IPS DF 4.7 (cell line): ENCODE data around the gene MBD3L2B.
"Not testable (repeated sequence)": the region's sequence is repeated elsewhere in the genome, so short reads cannot be mapped to it uniquely, and the experiment has no call there.

Experiments
- DNase-seq: peaks from one replicate; pipeline ENCODE4 v3.0.0-alpha.2; 2013; ENCODE audit warnings: low spot score; ENCODE audit errors: extremely low read depth

The MBD3L2B gene

DNA sequence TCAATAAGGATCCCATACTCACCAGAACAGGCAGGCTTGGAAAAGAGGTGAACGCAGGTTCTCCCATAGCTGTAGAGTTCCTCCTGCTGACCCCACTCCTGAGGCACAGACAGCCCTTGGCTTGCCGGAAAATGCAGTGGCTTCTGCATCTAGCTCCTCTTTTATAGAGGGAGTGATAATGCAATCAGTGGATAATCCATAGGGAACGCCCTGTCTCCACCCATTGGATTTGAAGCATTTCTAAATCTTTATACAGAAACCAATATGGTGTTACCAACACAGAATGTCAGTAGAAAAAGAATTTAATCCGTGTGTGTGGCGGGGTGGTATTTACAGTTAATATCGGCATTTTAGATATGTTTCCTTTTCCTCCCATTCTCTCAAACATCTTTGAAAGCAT lies at the start of gene MBD3L2B:
MBD3L2B (minus strand) TSS at position 101 of the 400 bp plus-strand sequence; CDS start at position 67, 34 bp downstream.
- DNase-seq, result not testable (repeated sequence)

DNA sequence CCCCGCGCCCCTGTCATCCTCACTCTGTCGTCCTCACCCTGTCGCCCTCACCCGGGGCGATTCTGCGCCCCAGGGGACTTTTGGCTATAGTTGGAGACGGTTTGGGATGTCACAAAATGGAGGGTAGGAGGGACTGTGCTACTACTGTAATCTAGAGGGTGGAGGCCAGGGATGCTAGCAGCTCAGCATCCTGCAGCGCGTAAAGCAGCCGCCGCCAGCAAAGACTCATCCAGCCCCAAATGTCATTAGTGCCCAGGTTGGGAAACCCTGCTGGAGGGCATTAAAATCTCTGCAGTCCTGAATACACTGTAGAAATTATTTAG lies 48.6 kb upstream of the MBD3L2B start:
- DNase-seq, result no peak

DNA sequence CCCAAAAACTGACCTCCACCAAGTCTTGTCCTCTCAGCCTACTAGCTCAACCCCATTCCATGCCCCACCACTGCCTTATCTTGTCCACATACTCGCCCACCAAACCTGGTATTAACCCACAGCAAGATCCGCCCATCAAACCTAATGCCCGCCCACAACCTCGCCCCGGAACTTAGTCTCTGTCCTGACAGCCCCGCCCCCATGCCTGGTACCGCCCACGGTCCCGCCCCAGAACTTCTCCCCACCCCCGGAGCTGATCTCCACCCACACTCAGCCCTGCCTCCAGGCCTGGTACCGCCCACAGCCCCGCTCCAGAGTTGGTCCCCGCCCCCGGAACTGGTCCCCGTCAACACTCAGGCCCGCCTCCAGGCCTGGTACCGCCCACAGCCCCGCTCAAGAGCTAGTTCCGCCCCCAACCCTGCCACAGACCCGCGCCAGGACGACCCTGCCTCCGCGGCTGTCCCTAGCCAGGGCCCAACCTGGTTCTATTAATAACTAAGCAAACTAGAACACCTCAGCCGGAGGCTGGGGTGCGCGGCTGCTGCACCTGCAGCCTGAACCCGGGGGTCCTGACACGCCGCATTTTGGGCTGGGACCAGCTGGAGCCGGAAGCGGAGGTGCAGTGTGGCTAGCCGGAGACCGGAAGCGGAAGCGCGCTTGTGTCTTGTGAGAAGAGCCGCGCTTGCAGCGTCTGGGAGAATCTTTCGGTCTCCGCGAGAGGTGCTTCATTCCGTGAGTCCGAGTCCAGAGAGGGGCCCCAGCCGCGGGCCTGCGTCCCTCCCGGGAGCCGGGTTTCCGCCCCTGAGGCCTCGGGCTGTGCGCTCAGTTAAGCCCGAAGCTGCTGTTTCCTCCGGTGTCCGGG lies 48.0 kb upstream of the MBD3L2B start, which contains the start of gene ZNF557:
ZNF557 (plus strand) TSS at position 662 of the 862 bp plus-strand sequence. CDS start 5,372 bp downstream, outside the sequence.
- peak; percentile 46 for DNase-seq

DNA sequence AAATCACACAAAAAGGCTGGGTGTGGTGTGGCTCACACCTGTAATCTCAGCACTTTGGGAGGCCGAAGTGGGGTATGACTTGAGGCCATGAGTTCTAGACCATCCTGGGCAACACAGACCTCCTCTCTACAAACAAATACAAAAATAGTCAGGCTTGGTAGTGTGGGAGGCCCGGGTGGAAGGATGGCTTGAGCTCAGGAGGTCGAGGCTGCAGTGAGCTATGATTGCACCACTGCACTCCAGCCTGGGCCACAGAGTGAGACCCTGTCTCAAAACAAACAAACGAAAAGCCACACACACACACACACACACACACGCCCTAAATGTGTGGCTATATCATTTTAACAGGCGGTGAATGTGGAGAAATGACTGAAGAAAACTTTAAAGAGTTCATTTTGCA lies 47.4 kb upstream of the MBD3L2B start:
- DNase-seq, result no peak

DNA sequence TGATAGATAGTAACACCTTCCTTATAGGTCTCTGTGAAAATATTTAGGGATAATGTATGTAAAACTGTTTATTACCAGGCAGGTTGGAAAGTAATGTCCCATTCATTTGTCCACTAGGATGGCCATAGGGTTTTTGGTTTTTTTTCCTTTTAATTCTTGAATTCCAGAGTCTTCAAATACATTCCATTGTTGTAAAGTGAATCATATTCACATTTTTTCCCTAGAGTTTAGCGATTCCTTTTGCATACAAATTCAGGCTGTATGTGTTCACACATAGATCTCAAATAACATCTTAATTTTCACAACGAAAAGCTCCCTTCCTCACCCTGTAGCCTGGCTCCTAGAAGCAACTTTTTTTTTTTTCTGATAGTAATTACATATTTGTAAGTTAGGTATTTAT lies 46.5 kb upstream of the MBD3L2B start:
- DNase-seq, result no peak

DNA sequence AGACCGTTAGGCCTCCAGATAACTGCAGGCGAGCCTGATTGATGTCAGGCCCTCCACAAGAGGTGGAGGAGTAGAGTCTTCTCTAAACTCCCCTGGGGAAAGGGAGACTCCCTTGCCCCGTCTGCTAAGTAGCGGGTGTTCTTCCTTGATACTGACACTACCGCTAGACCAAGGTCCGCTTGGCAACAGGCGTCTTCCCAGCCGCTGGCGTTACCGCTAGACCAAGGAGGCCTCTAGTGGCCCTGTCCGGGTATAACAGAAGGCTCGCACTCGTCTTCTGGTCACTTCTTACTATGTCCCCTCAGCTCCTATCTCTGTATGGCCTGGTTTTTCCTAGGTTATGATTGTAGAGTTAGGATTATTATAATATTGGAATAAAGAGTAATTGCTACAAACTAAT lies 45.9 kb upstream of the MBD3L2B start:
- DNase-seq, result peak; percentile 25

DNA sequence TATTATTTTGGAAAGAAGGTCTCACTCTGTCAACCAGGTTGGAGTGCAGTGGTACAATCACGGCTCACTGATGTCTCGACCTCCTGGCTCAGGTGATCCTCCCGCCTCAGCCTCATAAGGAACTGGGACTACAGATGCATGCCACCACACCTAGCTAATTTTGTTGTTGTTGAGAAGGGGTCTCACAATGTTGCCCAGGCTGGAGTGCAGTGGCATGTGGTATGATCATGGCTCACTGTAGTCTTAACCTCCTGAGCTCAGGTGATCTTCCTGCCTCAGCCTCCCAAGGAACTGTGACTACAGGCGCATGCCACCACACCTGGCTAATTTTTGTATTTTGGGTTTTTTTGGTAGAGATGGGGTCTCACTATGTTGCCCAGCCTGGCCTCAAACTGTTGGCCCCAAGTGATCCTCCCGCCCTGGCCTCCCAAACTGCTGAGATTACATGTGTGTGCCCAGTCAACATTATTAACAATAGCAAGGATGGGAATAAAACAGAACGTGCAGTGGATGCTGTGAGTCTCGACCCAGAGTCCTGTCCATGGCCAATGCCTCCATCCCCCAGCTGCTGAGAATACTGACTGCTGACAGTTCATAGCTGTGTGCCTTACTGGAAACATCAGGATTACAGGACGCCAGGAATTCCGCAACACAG lies 42.7 kb upstream of the MBD3L2B start:
- no peak for DNase-seq

DNA sequence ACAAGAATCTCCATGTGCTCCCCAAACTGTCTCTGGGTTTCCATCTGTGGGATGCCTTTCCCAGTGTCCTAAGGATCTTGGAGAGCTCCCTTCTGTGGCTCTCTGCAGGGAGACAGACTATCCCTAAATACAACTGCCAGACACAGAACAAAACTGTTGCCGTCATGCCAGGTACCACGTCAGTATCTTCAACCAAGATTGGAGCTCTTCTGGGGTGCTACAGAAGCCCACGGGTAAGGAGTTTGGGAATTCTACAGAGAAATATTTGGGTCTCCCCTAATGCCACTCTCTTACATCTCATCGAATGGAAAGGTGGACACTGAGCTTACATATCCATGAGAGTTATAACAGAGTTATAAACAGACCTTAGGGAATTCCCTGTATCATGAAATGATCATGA lies 42.1 kb upstream of the MBD3L2B start:
- no peak for DNase-seq

DNA sequence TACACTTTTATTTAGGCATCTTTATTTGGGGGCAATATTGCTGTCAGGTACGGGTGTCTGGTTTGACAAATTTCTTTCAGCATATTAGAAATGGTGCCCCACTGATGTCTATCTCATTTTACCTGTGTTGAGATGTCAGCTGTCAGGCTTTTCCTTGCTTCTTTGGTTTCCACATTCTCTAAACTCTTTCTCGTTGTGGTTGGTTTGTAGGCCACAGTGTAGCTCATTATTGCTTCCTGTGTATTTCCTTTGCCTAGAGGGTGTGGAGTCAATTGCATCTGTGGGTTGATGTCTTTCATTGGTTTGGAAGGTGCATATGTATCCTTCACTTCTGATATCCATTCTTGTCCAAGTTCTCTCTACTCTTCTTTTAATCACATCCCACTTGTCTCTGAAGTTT lies 38.7 kb upstream of the MBD3L2B start:
- not testable (repeated sequence) for DNase-seq

DNA sequence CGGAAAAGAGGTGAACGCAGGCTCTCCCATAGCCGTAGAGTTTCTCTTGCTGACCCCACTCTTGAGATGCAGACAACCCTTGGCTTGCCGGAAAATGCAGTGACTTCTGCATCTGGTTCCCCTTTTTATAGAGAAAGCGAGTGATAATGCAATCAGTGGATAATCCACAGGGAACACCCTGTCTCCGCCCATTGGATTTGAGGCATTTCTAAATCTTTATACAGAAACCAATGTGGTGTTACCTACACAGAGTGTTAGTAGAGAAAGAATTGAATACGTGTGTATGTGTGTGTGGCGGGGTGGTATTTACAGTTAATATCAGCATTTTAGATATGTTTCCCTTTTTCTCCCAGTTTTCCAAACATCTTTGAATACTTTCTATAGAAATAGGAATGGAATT lies 37.3 kb upstream of the MBD3L2B start, which contains the start of gene MBD3L3:
MBD3L3 (minus strand) TSS at position 101 of the 400 bp plus-strand sequence; CDS start at position 30, 71 bp downstream.
- not testable (repeated sequence) for DNase-seq

DNA sequence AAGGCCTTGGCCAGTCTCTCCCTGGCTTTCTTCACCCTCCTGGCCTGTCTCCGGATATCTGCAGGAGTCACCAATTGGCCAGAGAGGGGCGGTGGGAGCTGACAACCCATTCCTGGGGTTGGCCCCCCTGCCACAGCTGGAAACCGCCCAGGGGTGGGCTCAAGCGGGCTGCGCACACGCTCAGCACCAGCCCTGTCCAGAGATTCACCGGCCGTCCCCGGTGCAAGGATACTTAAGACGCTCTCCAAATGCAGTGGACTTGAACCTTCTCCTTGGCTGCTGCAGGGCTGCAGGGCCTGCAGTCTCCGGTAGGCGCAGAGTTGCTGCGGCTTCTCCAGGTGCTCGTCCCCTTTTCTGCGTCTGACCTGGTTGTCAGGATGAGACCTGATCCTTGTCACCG lies 35.1 kb upstream of the MBD3L2B start:
- not testable (repeated sequence) for DNase-seq

DNA sequence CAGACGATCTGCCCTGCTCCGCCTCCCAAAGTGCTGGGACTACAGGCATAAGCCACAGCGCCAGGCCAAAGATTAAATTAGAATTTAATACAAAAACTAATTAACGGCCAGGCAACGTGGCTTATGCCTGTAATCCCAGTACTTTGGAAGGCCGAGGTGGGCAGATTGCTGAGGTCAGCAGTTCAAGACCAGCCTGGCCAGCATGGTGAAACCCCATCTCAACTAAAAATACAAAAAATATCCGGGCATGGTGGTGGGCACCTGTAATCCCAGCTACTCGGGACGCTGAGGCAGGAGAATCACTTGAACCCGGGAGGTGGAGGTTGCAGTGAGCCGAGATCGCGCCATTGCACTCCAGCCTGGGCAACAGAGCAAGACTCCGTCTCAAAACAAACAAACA lies 34.4 kb upstream of the MBD3L2B start:
- not testable (repeated sequence) for DNase-seq

DNA sequence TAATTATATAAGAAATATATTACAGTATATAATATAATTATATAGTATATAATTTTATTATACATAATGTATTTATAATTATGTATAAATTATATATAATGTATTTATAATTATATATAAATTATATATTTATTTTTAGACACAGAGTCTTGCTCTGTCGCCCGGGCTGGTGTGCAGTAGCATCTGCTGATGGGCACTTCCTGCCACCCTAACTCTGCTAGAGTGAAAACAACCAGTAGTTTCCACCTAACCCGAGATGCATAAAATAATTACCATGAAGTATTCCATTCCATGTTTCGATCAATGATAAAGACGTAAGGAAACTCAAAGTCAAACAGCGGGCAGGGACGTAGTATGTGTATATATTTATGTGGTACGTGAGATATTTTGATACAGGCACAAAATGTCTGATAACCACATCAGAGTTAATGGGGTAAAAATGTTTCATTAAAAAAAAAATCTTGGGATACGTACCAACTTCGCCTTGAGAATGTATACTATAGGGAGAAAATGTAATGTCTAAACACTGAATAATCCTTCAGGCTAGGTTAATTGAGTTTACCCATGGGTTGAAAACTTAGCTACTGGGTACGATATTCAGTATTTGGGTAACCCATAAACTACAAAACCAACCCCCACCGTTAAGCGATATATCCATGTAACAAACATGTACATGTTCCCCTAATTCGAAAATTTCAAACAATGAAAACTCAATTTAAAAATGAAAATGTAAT lies 33.6 kb upstream of the MBD3L2B start:
- DNase-seq, result not testable (repeated sequence)

DNA sequence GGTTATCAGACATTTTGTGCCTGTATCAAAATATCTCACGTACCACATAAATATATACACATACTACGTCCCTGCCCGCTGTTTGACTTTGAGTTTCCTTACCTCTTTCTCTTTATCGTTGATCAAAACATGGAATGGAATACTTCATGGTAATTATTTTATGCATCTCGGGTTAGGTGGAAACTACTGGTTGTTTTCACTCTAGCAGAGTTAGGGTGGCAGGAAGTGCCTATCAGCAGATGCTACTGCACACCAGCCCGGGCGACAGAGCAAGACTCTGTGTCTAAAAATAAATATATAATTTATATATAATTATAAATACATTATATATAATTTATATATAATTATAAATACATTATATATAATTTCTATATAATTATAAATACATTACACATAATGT lies 31.7 kb upstream of the MBD3L2B start:
- not testable (repeated sequence) for DNase-seq

DNA sequence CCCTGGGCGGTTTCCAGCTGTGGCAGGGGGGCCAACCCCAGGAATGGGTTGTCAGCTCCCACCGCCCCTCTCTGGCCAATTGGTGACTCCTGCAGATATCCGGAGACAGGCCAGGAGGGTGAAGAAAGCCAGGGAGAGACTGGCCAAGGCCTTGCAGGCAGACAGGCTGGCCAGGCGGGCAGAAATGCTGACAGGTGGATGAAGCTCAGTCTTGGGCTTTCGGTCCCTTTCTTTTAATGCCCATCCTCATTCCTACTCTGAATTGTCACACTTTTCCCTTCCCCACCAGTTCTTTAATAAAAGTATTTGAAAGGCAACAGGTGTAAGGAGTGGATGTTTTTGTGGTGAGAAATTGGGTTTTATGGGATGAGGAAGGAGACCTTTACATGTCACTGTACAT lies 30.2 kb upstream of the MBD3L2B start:
- not testable (repeated sequence) for DNase-seq

DNA sequence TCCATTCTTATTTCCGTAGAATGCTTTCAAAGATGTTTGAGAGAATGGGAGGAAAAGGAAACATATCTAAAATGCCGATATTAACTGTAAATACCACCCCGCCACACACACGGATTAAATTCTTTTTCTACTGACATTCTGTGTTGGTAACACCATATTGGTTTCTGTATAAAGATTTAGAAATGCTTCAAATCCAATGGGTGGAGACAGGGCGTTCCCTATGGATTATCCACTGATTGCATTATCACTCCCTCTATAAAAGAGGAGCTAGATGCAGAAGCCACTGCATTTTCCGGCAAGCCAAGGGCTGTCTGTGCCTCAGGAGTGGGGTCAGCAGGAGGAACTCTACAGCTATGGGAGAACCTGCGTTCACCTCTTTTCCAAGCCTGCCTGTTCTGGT lies 27.8 kb upstream of the MBD3L2B start, which contains the start of gene MBD3L2:
MBD3L2 (plus strand) TSS at position 301 of the 400 bp plus-strand sequence; CDS start at position 354, 53 bp downstream.
- DNase-seq, result not testable (repeated sequence)

DNA sequence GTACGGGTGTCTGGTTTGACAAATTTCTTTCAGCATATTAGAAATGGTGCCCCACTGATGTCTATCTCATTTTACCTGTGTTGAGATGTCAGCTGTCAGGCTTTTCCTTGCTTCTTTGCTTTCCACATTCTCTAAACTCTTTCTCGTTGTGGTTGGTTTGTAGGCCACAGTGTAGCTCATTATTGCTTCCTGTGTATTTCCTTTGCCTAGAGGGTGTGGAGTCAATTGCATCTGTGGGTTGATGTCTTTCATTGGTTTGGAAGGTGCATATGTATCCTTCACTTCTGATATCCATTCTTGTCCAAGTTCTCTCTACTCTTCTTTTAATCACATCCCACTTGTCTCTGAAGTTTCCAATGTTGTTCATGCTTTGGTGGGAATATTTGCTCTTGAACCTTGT lies 20.3 kb upstream of the MBD3L2B start:
- DNase-seq, result not testable (repeated sequence)

DNA sequence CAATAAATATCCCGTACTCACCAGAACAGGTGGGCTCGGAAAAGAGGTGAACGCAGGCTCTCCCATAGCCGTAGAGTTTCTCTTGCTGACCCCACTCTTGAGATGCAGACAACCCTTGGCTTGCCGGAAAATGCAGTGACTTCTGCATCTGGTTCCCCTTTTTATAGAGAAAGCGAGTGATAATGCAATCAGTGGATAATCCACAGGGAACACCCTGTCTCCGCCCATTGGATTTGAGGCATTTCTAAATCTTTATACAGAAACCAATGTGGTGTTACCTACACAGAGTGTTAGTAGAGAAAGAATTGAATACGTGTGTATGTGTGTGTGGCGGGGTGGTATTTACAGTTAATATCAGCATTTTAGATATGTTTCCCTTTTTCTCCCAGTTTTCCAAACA lies 18.8 kb upstream of the MBD3L2B start, which contains the start of gene MBD3L4:
MBD3L4 (minus strand) TSS at position 101 of the 400 bp plus-strand sequence; CDS start at position 66, 35 bp downstream.
- DNase-seq, result not testable (repeated sequence)

DNA sequence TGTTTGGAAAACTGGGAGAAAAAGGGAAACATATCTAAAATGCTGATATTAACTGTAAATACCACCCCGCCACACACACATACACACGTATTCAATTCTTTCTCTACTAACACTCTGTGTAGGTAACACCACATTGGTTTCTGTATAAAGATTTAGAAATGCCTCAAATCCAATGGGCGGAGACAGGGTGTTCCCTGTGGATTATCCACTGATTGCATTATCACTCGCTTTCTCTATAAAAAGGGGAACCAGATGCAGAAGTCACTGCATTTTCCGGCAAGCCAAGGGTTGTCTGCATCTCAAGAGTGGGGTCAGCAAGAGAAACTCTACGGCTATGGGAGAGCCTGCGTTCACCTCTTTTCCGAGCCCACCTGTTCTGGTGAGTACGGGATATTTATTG lies 9.0 kb upstream of the MBD3L2B start, which contains the start of gene MBD3L5:
MBD3L5 (plus strand) TSS at position 301 of the 400 bp plus-strand sequence; CDS start at position 335, 34 bp downstream.
- not testable (repeated sequence) for DNase-seq

DNA sequence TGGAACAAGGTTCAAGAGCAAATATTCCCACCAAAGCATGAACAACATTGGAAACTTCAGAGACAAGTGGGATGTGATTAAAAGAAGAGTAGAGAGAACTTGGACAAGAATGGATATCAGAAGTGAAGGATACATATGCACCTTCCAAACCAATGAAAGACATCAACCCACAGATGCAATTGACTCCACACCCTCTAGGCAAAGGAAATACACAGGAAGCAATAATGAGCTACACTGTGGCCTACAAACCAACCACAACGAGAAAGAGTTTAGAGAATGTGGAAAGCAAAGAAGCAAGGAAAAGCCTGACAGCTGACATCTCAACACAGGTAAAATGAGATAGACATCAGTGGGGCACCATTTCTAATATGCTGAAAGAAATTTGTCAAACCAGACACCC lies 7.6 kb upstream of the MBD3L2B start:
- not testable (repeated sequence) for DNase-seq

DNA sequence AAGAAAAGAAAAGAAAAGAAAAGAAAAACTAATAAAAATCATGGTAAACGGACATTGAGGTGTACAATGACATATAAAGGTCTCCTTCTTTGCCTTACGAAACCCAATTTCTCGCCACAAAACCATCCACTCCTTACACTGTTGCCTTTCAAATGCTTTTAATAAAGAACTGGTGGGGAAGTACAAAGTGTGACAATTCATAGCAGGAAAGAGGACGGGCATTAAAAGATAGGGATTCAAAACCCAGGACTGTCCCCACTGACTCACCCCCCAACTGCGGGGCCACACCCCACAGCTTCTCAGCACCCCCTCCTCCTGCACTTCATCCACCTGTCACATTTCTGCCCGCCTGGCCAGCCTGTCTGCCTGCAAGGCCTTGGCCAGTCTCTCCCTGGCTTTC lies 2.4 kb downstream of the MBD3L2B start:
- DNase-seq, result no peak
